GM19455 (cell line): ENCODE data around the gene BPI.
"Not testable (repeated sequence)": the region's sequence is repeated elsewhere in the genome, so short reads cannot be mapped to it uniquely, and the experiment has no call there.

ENCODE experiments used
- ATAC-seq: cut with Tn5 transposase; IDR thresholded peaks from one replicate; pipeline ENCODE4 v1.9.1; 2021; ENCODE audit not compliant: unreplicated experiment

Gene BPI

DNA sequence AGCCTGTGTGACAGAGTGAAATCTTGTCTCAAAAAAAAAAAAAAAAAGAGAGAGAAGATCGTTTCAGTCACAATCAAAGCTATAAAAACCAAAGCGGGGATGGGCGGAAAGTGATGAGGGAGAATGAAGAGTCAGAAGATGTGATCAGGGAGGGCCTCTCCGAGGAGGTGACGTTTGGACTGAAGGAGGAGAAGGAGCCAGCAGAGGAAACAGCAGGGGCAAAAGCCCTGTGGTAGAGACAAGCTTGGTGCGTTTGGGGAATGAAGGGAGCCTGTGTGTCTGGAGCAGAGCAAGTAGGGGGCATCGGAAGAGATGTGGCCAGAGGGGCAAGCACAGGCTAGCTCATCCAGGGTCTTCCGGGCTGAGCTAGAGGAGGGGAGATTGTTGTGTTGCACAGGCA lies 27.9 kb downstream of the BPI start:
- no peak for ATAC-seq

DNA sequence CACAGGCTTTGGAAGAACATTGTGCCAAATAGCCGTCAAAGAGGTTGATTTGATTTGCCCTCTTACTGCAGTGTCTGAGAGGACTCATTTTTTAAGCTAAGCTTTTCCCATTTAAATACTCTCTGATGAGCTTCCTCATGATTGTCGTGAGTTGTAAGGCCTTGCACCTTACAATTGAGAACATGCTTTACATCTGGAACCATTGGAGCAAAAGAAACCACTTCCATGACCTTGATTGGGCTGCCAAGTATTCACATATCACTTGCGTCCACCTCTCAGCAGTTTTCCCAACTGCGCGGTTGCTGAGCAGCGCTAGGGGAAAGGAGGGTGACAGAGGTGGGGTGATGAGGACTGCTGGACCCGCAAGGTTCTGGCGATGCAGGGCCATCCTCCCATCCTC lies 30.1 kb downstream of the BPI start:
- ATAC-seq, result no peak

DNA sequence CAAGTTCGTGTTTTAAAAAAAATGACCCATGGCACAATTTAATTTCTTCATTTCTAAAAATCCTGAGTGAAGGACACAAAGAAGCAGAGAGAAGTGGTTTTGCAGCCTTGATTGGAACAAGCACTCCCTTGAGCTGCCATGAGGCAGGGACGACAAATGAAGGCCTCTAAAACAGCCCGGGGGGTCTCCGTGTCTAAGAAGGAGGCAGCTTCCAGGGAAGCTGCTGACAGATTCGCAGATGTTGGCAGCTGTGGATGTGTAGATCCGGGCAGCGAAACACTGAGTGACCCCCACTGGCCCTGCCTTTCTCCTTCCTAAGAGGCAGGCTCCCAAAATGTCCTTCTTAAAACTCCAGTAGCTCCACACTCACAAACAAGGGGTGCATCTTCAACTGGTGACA lies 32.8 kb downstream of the BPI start:
- ATAC-seq, result no peak

DNA sequence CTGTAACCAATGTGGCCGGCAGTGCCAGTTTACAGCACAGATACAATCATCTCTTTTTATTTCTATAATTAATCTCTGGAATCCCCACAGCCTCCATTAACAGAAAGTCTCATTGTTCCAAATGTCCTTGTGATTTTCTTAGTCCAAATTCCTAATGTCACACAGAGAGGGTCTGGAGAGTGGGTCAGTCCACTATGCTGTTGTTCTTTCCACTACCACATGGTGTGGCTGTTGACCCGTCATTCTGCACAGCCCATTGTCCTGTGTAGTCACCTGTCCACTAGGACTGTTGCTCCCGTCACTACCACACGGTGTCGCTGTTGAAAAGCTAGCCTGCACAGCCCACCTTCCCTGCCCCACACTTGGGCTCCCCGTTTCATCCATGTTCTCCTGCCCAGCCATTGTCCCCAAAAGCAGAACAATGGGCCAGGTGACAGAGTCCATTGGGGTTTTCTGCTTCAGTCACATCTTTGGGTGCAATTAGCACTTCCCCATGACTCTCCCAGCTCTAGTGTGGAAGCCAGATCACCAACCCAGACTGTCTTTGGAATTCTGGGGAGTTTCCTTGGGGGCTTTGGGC lies 33.7 kb downstream of the BPI start:
- ATAC-seq, result no peak

- no peak for ATAC-seq
Measured at GRCh38 chr20:38338849-38339520, 35.0 kb downstream of the BPI start.

DNA sequence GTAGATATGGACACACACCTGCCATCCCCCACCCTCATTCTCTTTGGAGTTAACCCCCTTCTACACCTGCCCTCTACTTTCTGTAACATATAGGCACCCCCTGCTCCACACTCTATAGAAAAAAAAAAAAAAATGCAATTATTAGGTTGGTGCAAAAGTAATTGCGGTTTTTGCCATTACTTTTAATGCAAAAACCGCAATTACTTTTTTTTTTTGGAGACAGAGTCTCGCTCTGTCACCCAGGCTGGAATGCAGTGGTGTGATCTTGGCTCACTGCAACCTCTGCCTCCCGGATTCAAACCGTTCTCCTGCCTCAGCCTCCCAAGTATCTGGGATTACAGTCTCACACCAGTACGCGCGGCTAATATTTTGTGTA lies 35.6 kb downstream of the BPI start:
- ATAC-seq, result not testable (repeated sequence)

- ATAC-seq, result no peak
Measured at GRCh38 chr20:38339997-38340396, 36.0 kb downstream of the BPI start.

GRCh38 chr20:38340693-38341092 lies 36.7 kb downstream of the BPI start:
- ATAC-seq, result no peak

DNA sequence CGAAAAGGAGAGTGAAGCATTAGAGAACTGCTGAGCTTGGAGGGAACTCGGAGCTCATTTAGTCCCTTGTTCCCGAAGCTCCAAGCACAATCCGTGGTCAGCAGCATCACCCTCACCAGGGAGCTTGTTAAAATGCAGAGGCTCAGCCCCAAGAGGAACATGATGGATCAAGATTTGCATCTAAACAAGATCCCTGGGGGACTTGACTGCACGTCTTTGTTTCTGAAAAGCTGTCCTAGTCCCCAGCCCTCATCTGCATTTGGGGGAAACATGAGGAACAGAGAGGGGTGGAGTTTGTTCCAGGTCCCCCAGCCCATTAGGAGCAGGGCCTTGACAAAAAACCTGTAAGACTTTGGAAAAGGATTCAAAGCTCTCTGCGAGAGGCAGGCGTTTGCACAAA lies 38.3 kb downstream of the BPI start:
- ATAC-seq, result no peak

DNA sequence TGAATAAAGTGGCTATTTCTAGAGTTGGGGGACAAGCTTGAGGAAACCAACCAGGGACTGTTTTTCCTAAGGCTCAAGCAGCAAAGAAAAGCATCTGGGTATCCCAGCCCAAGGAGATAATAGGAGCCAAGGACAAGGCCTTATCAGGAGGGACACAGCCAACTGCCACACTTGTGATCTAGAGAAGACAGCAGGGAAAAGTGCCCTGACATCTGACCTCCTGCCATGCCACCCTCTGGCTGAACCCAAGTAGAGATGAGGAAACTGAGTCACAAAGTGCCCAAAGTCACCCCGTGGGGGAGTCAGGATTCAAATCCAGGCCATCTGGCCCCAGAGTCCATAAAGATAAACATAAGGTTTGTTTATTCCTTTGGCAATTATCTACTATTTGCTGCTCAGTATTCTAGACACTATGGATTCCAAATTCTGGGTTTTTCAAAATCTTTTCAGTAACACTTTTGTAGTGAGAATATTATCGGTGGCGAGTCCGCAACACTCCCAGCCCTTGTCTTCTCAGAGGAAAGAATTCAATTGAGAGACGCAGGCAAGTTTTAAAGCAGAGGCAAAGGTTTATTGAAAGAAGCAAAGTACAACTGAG lies 38.9 kb downstream of the BPI start:
- no peak for ATAC-seq

DNA sequence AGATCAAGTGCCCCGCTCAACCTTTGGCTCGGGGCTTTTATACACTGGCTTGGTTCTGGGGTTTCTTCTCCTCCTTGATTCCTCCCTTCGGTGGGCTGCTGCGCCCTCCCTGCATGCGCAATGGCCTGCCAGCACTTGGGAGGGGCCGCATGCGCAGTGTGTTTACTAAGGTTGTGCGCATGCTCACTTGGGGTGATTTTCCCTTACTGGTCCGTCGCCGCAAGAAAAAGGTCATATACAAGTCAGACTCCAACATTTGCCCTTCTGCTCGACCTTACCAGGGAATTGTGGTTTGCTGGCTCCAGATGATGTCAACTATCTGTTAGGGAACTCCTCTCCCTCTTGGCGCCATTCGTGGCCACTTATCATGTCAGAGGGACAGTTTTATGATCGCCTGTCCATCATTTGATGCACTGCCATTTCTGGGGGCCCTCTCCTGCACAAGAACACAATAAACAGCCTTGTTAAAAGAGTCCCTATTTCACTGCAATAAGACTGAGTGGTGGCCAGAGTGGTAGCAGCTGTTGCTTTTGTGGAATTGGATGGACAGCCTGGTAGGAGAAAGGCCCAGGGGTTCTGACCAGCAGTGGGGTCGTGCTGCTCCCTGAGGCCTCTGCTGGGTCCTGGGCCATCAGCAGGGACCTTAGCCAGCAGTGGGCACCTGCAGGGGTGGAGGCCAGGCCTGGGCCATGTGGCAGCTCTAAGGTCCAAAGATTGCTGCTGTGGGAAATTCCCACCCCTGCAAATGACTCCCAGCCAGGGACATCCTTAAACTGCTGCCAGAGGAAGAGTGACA lies 39.6 kb downstream of the BPI start:
- ATAC-seq, result no peak

DNA sequence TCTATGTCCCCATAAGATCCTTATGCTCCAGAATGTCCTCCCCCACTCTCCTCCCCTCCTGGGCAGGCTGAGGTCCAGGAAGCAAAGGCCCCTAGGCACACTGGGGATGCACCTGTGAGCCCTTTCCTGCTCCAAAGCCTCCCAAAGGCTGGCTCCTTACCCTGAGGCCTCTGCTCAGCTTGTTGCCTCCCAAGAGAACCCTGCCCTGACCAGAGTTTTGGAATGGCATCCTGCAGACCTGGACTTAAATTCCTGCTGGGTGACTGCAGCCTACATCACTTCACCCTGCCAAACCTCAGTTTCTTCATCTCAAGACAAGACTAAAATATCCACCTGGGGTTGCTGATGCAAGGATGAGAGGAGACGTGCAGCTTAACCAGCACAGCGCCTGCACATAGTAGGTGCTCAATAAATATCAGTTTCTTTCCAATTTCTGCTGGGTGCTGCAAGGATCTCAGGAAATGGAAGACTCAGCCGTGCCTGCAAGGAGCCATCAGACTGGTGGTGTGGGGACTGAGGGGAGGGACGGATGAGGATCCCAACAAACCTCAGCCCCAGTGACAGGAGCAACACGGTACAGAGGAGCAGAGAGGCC lies 40.2 kb downstream of the BPI start:
- no peak for ATAC-seq

DNA sequence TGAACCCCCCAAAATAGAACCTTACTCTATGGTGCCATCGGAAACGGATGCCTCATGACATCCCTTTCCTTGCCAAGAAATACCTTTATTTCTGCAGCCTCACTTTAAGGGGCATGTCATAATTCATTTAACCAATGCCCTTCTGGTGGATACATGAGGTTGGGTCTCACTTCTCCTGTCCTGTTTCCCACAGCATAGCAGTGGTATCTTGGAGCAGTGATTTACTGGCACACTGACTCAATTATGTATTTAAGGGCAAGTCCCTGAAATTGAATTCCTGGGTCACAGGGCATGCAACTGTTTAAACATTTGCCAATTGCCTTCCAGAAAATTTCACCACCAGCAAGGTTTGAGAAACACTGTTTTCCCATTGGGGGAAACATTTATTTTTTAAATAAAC lies 41.7 kb downstream of the BPI start:
- ATAC-seq, result no peak

DNA sequence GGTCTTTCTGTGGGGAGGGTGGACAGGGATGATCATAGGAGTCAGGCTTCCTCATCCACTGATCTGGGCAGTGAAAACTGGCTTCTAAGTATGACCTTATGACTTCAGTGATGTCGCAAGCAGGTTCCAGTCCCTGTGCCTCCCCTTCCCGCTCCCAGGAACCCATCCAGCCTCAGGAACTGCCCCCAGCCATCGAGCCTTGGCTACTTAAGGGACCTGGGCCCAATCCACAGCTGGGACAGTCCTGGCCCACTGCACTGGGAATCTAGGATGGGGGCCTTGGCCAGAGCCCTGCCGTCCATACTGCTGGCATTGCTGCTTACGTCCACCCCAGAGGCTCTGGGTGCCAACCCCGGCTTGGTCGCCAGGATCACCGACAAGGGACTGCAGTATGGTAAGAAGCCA lies 42.3 kb downstream of the BPI start, which contains the start of gene LBP:
LBP (plus strand) TSS at position 236 of the 405 bp plus-strand sequence; CDS start at position 271, 35 bp downstream.
- ATAC-seq, result no peak

GRCh38 chr20:38346741-38347140 lies 42.8 kb downstream of the BPI start:
- no peak for ATAC-seq

DNA sequence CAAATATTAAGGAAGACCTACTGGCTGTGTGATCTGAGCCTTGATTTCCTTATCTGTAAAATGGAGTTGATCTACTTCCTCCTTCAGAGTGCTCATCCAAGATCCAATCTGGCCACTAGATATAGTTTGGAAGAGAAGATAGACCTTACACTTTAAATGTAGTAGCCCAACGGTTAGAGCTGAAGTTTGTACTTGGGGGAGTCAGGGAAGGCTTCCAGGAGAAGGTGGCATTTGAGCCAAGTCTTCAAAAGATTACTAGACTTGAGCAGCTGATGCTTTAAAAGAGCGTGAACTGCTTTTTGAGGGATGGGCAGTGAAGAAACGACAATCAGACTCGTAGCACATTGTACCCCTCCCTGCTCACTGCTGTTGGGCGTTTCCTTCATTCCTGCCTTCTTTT lies 45.9 kb downstream of the BPI start:
- ATAC-seq, result no peak

DNA sequence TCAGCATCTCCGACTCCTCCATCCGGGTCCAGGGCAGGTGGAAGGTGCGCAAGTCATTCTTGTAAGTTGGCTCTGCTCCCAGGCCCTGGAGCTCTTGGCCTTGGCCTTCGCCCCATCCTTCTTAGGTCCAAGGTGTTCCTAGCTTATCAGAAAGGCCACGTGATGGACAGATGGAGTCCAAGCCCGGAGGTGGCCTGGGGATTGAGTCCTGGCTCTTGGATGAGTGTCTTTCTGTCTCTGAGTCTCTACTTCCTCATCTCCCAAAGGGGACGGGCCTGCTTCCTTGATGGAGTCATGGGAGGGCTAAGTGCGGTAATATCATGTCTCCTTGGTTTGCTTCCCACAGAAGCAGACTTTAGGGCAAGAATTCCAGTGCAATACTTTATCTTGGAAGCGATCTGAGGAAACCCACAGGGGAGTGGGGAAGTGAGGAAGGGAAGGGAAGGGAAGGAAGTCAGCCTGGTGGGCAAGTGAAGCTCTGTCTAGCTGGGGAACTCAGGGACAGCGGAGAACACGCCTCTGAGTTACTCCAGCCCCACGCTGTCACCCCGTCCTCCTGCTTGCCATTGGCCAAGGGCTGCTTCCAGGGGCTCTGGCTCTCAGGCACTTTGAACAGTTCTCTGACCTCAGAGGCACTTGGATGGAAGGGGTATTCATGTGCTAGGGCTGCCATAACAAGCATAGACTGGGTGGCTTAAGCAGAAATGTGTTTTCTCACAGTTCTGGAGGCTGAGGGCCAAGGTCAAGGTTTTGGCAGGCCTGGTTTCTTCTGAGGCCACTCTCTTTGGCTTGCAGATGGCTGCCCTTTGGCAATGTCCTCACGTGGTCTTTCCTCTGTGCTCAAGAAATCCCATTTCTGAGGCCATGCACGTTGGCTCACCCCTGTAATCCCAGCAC lies 47.2 kb downstream of the BPI start:
- ATAC-seq, result no peak

GRCh38 chr20:38353316-38353715 lies 49.4 kb downstream of the BPI start:
- no peak for ATAC-seq

DNA sequence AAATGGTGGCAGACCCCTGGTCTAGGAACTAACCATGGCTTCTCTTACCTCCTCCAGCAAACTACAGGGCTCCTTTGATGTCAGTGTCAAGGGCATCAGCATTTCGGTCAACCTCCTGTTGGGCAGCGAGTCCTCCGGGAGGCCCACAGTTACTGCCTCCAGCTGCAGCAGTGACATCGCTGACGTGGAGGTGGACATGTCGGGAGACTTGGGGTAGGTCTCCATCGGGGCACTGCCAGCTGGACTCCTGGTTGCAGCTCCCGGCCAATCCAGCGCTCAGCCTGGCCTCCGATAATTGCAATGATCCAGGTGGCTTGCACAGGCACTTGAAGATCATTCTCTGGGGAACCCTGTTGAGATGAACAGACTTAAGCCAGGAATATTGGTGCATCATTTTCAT lies 50.3 kb downstream of the BPI start:
- no peak for ATAC-seq
